Endothelial cell of umbilical vein (primary cell): ENCODE results near the gene BMPR1B.

Experiments
- EZH2 ChIP-seq: IDR thresholded peaks from 2 replicates; pipeline ENCODE4 v1.6.1; 2012; ENCODE audit warnings: borderline replicate concordance, low read depth, mild to moderate bottlenecking, moderate library complexity, low read length, inconsistent platforms; ENCODE audit not compliant: severe bottlenecking
- FOS ChIP-seq: IDR thresholded peaks from 2 replicates; pipeline ENCODE4 v1.6.1; 2011; ENCODE audit warnings: mild to moderate bottlenecking, low read length, moderate library complexity, borderline replicate concordance; ENCODE audit not compliant: insufficient read depth
- GATA2 ChIP-seq: IDR thresholded peaks from 2 replicates; pipeline ENCODE4 v1.7.0; 2011; ENCODE audit warnings: low read depth, mild to moderate bottlenecking, moderate library complexity, mixed read lengths, low read length; ENCODE audit not compliant: insufficient read length, insufficient read depth
- JUN ChIP-seq: IDR thresholded peaks from 2 replicates; pipeline ENCODE4 v1.6.1; 2011; ENCODE audit warnings: borderline replicate concordance, low read depth; ENCODE audit not compliant: insufficient read length, insufficient read depth
- MYC ChIP-seq: IDR thresholded peaks from one replicate; pipeline ENCODE4 v1.6.1; 2011; ENCODE audit warnings: mild to moderate bottlenecking, low read depth, low read length
- POLR2A ChIP-seq: IDR thresholded peaks from 2 replicates; pipeline ENCODE4 v1.6.1; 2012; ENCODE audit warnings: low read depth, mild to moderate bottlenecking, control low read depth, low read length
- POLR2AphosphoS5 ChIP-seq: IDR thresholded peaks from 2 replicates; pipeline ENCODE4 v1.6.1; 2012; ENCODE audit warnings: low read depth, mild to moderate bottlenecking, control low read depth, low read length, moderate library complexity; ENCODE audit not compliant: insufficient read depth
- TF ChIP-seq, protein P1 (sequence below), 2 donors: IDR thresholded peaks; 1 replicate in 1 of 2; 2 replicates in 1 of 2; pipeline ENCODE4 v1.5.1; 2011; ENCODE audit warnings: low read length in 2 of 2, mild to moderate bottlenecking in 2 of 2, moderate library complexity in 2 of 2, control low read depth in 1 of 2, inconsistent platforms in 1 of 2, low read depth in 1 of 2; ENCODE audit not compliant: insufficient read depth in 1 of 2; ENCODE audit errors: extremely low read depth in 1 of 2
- TF ChIP-seq, protein P2 (sequence below): IDR thresholded peaks from 2 replicates; pipeline ENCODE4 v1.6.1; 2011; ENCODE audit not compliant: insufficient read depth, insufficient read length

DNA sequence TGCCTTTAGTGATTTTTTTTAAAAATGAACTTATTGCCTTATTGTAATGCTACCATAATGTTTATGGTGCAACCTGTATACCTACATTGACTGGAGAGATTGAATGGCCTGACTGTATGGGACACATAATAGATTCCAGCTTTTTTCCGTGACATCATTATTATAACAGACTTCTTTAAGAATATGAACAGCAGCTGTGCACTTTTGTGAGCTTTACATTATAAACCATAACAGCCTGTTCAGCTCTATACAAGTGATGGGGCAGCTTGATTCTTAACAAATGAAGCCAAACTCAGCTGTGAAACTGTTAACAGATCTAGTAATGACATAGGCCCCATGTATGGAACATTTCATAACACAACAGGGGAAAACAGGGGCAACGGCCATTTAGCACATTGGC lies 187.0 kb downstream of the BMPR1B start:
- TF ChIP-seq, protein P1, sequence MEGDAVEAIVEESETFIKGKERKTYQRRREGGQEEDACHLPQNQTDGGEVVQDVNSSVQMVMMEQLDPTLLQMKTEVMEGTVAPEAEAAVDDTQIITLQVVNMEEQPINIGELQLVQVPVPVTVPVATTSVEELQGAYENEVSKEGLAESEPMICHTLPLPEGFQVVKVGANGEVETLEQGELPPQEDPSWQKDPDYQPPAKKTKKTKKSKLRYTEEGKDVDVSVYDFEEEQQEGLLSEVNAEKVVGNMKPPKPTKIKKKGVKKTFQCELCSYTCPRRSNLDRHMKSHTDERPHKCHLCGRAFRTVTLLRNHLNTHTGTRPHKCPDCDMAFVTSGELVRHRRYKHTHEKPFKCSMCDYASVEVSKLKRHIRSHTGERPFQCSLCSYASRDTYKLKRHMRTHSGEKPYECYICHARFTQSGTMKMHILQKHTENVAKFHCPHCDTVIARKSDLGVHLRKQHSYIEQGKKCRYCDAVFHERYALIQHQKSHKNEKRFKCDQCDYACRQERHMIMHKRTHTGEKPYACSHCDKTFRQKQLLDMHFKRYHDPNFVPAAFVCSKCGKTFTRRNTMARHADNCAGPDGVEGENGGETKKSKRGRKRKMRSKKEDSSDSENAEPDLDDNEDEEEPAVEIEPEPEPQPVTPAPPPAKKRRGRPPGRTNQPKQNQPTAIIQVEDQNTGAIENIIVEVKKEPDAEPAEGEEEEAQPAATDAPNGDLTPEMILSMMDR (IDR thresholded peaks at IDR 0.05; ENCODE audit: extremely low read depth in 1 of 2, insufficient read depth in 1 of 2, low read depth in 1 of 2, low read length in 2 of 2): no peak
- no peak for TF ChIP-seq POLR2AphosphoS5
- TF ChIP-seq MYC: no peak
- TF ChIP-seq POLR2A: no peak
- no peak for TF ChIP-seq FOS
- no peak for TF ChIP-seq JUN
- TF ChIP-seq, protein P2, sequence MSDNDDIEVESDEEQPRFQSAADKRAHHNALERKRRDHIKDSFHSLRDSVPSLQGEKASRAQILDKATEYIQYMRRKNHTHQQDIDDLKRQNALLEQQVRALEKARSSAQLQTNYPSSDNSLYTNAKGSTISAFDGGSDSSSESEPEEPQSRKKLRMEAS: no peak
- no peak for TF ChIP-seq EZH2
- no peak for TF ChIP-seq GATA2
